ENCODE data around the gene MAGI2.

DNA sequence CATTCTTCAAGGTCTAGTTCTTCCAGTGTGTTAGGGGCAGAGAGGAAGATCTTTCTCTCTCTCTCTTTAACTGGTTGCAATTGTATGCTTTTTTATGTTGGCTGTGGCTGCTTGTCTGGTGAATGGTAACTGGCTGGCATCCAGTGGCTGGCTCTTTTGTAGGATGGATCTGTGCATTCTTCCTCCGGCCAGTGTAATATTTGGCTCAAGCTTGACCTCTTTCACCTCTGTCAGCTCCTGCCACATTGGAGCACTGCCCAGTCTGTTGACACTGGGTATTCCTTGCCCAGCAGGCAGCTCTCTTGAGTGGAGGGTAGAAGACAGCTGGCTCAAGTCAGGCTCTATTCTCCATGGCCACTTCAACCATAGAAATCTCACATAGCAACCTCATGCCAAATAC lies 1126.6 kb downstream of the MAGI2 start:
- TF ChIP-seq POLR2A (IDR thresholded peaks at IDR 0.05; ENCODE audit: low read depth, low read length) = no peak
- TF ChIP-seq, protein P1, sequence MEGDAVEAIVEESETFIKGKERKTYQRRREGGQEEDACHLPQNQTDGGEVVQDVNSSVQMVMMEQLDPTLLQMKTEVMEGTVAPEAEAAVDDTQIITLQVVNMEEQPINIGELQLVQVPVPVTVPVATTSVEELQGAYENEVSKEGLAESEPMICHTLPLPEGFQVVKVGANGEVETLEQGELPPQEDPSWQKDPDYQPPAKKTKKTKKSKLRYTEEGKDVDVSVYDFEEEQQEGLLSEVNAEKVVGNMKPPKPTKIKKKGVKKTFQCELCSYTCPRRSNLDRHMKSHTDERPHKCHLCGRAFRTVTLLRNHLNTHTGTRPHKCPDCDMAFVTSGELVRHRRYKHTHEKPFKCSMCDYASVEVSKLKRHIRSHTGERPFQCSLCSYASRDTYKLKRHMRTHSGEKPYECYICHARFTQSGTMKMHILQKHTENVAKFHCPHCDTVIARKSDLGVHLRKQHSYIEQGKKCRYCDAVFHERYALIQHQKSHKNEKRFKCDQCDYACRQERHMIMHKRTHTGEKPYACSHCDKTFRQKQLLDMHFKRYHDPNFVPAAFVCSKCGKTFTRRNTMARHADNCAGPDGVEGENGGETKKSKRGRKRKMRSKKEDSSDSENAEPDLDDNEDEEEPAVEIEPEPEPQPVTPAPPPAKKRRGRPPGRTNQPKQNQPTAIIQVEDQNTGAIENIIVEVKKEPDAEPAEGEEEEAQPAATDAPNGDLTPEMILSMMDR (IDR thresholded peaks at IDR 0.05; ENCODE audit: extremely low read depth in 1 of 2, insufficient read depth in 1 of 2, low read depth in 1 of 2, low read length in 2 of 2) = no peak
